GM19351 (cell line): ENCODE data around the gene AFMID.
"Not testable (repeated sequence)": the region's sequence is repeated elsewhere in the genome, so short reads cannot be mapped to it uniquely, and the experiment has no call there.

Source experiments
- ATAC-seq: cut with Tn5 transposase; IDR thresholded peaks from one replicate; pipeline ENCODE4 v1.9.1; 2021; ENCODE audit warnings: mild to moderate bottlenecking, moderate library complexity; ENCODE audit not compliant: unreplicated experiment

Gene AFMID

GRCh38 chr17:78186692-78187595 lies at the start of gene AFMID, which contains the start of gene TK1:
AFMID (plus strand) TSS chr17:78187362; CDS start chr17:78187371, 9 bp downstream.
TK1 (minus strand) TSS chr17:78187052; CDS start chr17:78186994, 58 bp downstream.
- peak; percentile 85 for ATAC-seq

- ATAC-seq, result no peak
These were observed 49.6 kb upstream of the AFMID start for GRCh38 chr17:78137392-78138203.

GRCh38 chr17:78138204-78139060 lies 48.7 kb upstream of the AFMID start:
- ATAC-seq, result no peak

- not testable (repeated sequence) for ATAC-seq
These were observed 47.3 kb upstream of the AFMID start for GRCh38 chr17:78139861-78140168.

- peak; percentile 81 for ATAC-seq
These were observed 46.8 kb upstream of the AFMID start for GRCh38 chr17:78140169-78141051.

GRCh38 chr17:78141437-78142118 lies 45.6 kb upstream of the AFMID start:
- ATAC-seq, result no peak

GRCh38 chr17:78142119-78142861 lies 44.9 kb upstream of the AFMID start:
- ATAC-seq, result no peak

GRCh38 chr17:78143214-78144146 lies 43.7 kb upstream of the AFMID start:
- no peak for ATAC-seq

- ATAC-seq, result no peak
These were observed 42.9 kb upstream of the AFMID start for GRCh38 chr17:78144147-78144719.

GRCh38 chr17:78144736-78145641 lies 42.2 kb upstream of the AFMID start:
- ATAC-seq, result no peak

GRCh38 chr17:78146471-78146869 lies 40.7 kb upstream of the AFMID start:
- no peak for ATAC-seq

- ATAC-seq, result no peak
These were observed 40.3 kb upstream of the AFMID start for GRCh38 chr17:78146881-78147280.

GRCh38 chr17:78147315-78147998 lies 39.7 kb upstream of the AFMID start:
- peak; percentile 50 for ATAC-seq

GRCh38 chr17:78148286-78149016 lies 38.7 kb upstream of the AFMID start:
- no peak for ATAC-seq

- ATAC-seq, result no peak
These were observed 35.6 kb upstream of the AFMID start for GRCh38 chr17:78151514-78152008.
